HEK293 (cell line): Measurements from ENCODE around the gene DBF4.
"Not testable (repeated sequence)": the region's sequence is repeated elsewhere in the genome, so short reads cannot be mapped to it uniquely, and the experiment has no call there.

Source experiments
- CTCF ChIA-PET: fragments of 350-600 bp; formaldehyde crosslinking; extraction: SDS; loops from one replicate; lab custom pipeline; 2021; ENCODE audit warnings: antibody characterized with exemption; lab: Yijun Ruan, JAX
- POLR2A ChIA-PET: fragments of 300-600 bp; formaldehyde crosslinking; extraction: SDS; loops from one replicate; lab custom pipeline; 2020; ENCODE audit warnings: antibody characterized with exemption, inconsistent platforms; lab: Yijun Ruan, JAX
- H3K27ac ChIP-seq: fragments of 200-500 bp; sonication (Bioruptor generic); 2 replicates; pipeline ENCODE4 v1.5.1; 2014; ENCODE audit warnings: low read depth, low read length, control low read depth, inconsistent platforms; ENCODE audit errors: extremely low read depth
- H3K36me3 ChIP-seq, 2 experiments: fragments of 200-500 bp in 1 of 2; sonication (Bioruptor generic) in 1 of 2; 1 replicate in 1 of 2; 2 replicates in 1 of 2; pipeline ENCODE4 v1.5.1; 2014 to 2017; ENCODE audit warnings: inconsistent platforms in 2 of 2, low read length in 2 of 2; ENCODE audit not compliant: control insufficient read depth in 2 of 2, insufficient read depth in 1 of 2
- H3K4me1 ChIP-seq: fragments of 200-500 bp; sonication (Bioruptor generic); 2 replicates; pipeline ENCODE4 v1.5.1; 2014; ENCODE audit warnings: mild to moderate bottlenecking, low read length, inconsistent platforms; ENCODE audit not compliant: control insufficient read depth, insufficient read depth
- H3K4me3 ChIP-seq: 2 replicates; pipeline ENCODE4 v1.5.1; 2011; ENCODE audit warnings: low read depth, mild to moderate bottlenecking, control low read depth, low read length, moderate library complexity
- H3K9me3 ChIP-seq: fragments of 200-500 bp; sonication (Bioruptor generic); 2 replicates; pipeline ENCODE4 v1.5.1; 2014; ENCODE audit warnings: low read depth, low read length, inconsistent platforms; ENCODE audit not compliant: control insufficient read depth, insufficient read depth
- ATF2 ChIP-seq: fragments of 450-650 bp; formaldehyde crosslinking; IDR thresholded peaks from 2 replicates; pipeline ENCODE4 v1.5.1; 2016; ENCODE audit warnings: missing biosample characterization, missing genetic modification characterization, low read depth
- FEZF1 ChIP-seq: fragments of 450-650 bp; formaldehyde crosslinking; IDR thresholded peaks from 2 replicates; pipeline ENCODE4 v1.5.1; 2016; ENCODE audit warnings: missing biosample characterization, missing genetic modification characterization
- KLF17 ChIP-seq: fragments of 450-650 bp; formaldehyde crosslinking; IDR thresholded peaks from 2 replicates; pipeline ENCODE4 v1.5.1; 2016; ENCODE audit warnings: missing biosample characterization, missing genetic modification characterization
- OVOL3 ChIP-seq: fragments of 450-650 bp; formaldehyde crosslinking; IDR thresholded peaks from 2 replicates; pipeline ENCODE4 v1.5.1; 2016; ENCODE audit warnings: missing biosample characterization, missing genetic modification characterization
- PATZ1 ChIP-seq: fragments of 450-650 bp; formaldehyde crosslinking; IDR thresholded peaks from 2 replicates; pipeline ENCODE4 v1.5.1; 2016; ENCODE audit warnings: missing biosample characterization, missing genetic modification characterization
- ZBTB20 ChIP-seq: fragments of 450-650 bp; formaldehyde crosslinking; IDR thresholded peaks from 2 replicates; pipeline ENCODE4 v1.5.1; 2016; ENCODE audit warnings: missing biosample characterization, missing genetic modification characterization
- ZBTB48 ChIP-seq: fragments of 450-650 bp; formaldehyde crosslinking; IDR thresholded peaks from 2 replicates; pipeline ENCODE4 v1.5.1; 2016; ENCODE audit warnings: missing biosample characterization, missing genetic modification characterization
- ZNF133 ChIP-seq: fragments of 450-650 bp; formaldehyde crosslinking; IDR thresholded peaks from 2 replicates; pipeline ENCODE4 v1.5.1; 2016; ENCODE audit warnings: missing biosample characterization, missing genetic modification characterization
- ZNF157 ChIP-seq: fragments of 450-650 bp; formaldehyde crosslinking; IDR thresholded peaks from 2 replicates; pipeline ENCODE4 v1.5.1; 2016; ENCODE audit warnings: missing biosample characterization, missing genetic modification characterization
- ZNF223 ChIP-seq: fragments of 450-650 bp; formaldehyde crosslinking; IDR thresholded peaks from 2 replicates; pipeline ENCODE4 v1.5.1; 2016; ENCODE audit warnings: missing biosample characterization, missing genetic modification characterization
- ZNF280C ChIP-seq: fragments of 450-650 bp; formaldehyde crosslinking; IDR thresholded peaks from 2 replicates; pipeline ENCODE4 v1.5.1; 2016; ENCODE audit warnings: missing biosample characterization, missing genetic modification characterization
- ZNF335 ChIP-seq: fragments of 450-650 bp; formaldehyde crosslinking; conservative IDR thresholded peaks from 2 replicates; pipeline ENCODE4 v1.5.1; 2016; ENCODE audit warnings: missing biosample characterization, missing genetic modification characterization
- ZNF366 ChIP-seq: fragments of 450-650 bp; formaldehyde crosslinking; conservative IDR thresholded peaks from 2 replicates; pipeline ENCODE4 v1.5.1; 2016; ENCODE audit warnings: missing biosample characterization, missing genetic modification characterization
- ZNF416 ChIP-seq: fragments of 450-650 bp; formaldehyde crosslinking; IDR thresholded peaks from 2 replicates; pipeline ENCODE4 v1.5.1; 2016; ENCODE audit warnings: missing biosample characterization, missing genetic modification characterization
- ZNF426 ChIP-seq: fragments of 450-650 bp; formaldehyde crosslinking; IDR thresholded peaks from 2 replicates; pipeline ENCODE4 v1.5.1; 2017; ENCODE audit warnings: missing biosample characterization, missing genetic modification characterization, mild to moderate bottlenecking, inconsistent platforms, moderate library complexity
- ZNF501 ChIP-seq: fragments of 450-650 bp; formaldehyde crosslinking; IDR thresholded peaks from 2 replicates; pipeline ENCODE4 v1.5.1; 2016; ENCODE audit warnings: missing biosample characterization, missing genetic modification characterization
- ZNF530 ChIP-seq: fragments of 450-650 bp; formaldehyde crosslinking; IDR thresholded peaks from 2 replicates; pipeline ENCODE4 v1.5.1; 2016; ENCODE audit warnings: low read depth, missing biosample characterization, missing genetic modification characterization
- ZNF600 ChIP-seq: fragments of 450-650 bp; formaldehyde crosslinking; IDR thresholded peaks from 2 replicates; pipeline ENCODE4 v1.5.1; 2016; ENCODE audit warnings: missing biosample characterization, missing genetic modification characterization
- ZNF658 ChIP-seq: fragments of 450-650 bp; formaldehyde crosslinking; IDR thresholded peaks from 2 replicates; pipeline ENCODE4; 2016; ENCODE audit warnings: missing biosample characterization, missing genetic modification characterization
- ZNF707 ChIP-seq: fragments of 450-650 bp; formaldehyde crosslinking; IDR thresholded peaks from 2 replicates; pipeline ENCODE4 v1.5.1; 2016; ENCODE audit warnings: missing biosample characterization, missing genetic modification characterization
- ZSCAN18 ChIP-seq: fragments of 450-650 bp; formaldehyde crosslinking; IDR thresholded peaks from 2 replicates; pipeline ENCODE4 v1.5.1; 2016; ENCODE audit warnings: missing biosample characterization, missing genetic modification characterization

Gene DBF4

GRCh38 chr7:87920578-87920977 is 44.3 kb downstream of the DBF4 start:
- ChIA-PET CTCF (interaction anchor here (0.7 to 1.1 kb wide), 2 partner anchors 14 to 420 kb away, joined by 3 read pairs; no protein-coding TSS in a partner anchor), POLR2A (interaction anchor here (1.0 kb wide), 1 partner anchor 14 kb away, joined by 7 read pairs; no protein-coding TSS in a partner anchor)
- H3K4me3 ChIP-seq: no peak overlapping the region
- no peaks in the 10 kb centered on the region for H3K9me3 ChIP-seq
- TF ChIP-seq OVOL3 (tag by site-specific recombination) (no peak), ZNF501 (tag by site-specific recombination) (no peak), ZNF530 (tag by site-specific recombination) (no peak), KLF17 (tag by site-specific recombination) (no peak), ZNF133 (tag by site-specific recombination) (no peak), ZSCAN18 (tag by site-specific recombination) (no peak)
- no peaks in the 10 kb centered on the region for H3K36me3 ChIP-seq
- H3K4me1 ChIP-seq: no peaks in the 10 kb centered on the region
- no peak overlapping the region for H3K27ac ChIP-seq

GRCh38 chr7:87922759-87923395 is 46.6 kb downstream of the DBF4 start:
- H3K4me1 ChIP-seq, H3K4me3 ChIP-seq, H3K27ac ChIP-seq, CTCF ChIA-PET, H3K36me3 ChIP-seq, H3K9me3 ChIP-seq: not testable (repeated sequence)
- POLR2A ChIA-PET: interaction anchor here (1.1 kb wide), 1 partner anchor 11 kb away, joined by 3 read pairs; the partner anchor contains the start of gene ADAM22

GRCh38 chr7:87926581-87927461 is 50.5 kb downstream of the DBF4 start:
- CTCF ChIA-PET: interaction anchor here (0.8 kb wide), 1 partner anchor 39 kb away, joined by 4 read pairs; no protein-coding TSS in a partner anchor
- POLR2A ChIA-PET: no interaction called here
- Histone ChIP-seq H3K4me1 (peaks cover 4% of the 10 kb centered on the region; the same call in 1 of the 2 replicates), H3K4me3 (no peak overlapping the region), H3K27ac (no peak overlapping the region), H3K36me3 (no peaks in the 10 kb centered on the region), H3K9me3 (no peaks in the 10 kb centered on the region)
- TF ChIP-seq FEZF1 (tag by site-specific recombination) (peak; percentile 38; the same call in 1 of the 2 replicates), ZNF223 (tag by site-specific recombination) (no peak), ZNF658 (tag by site-specific recombination) (no peak), ZNF280C (tag by site-specific recombination) (no peak), ZNF366 (no peak), ZBTB20 (peak; percentile 81), ZNF335 (tag by site-specific recombination) (peak; percentile 32; the same call in 1 of the 2 replicates), ATF2 (no peak), ZNF416 (tag by site-specific recombination) (no peak), ZNF707 (tag by site-specific recombination) (no peak), ZBTB48 (peak; percentile 91), PATZ1 (tag by site-specific recombination) (0 out of 2 replicates have a peak, but pooled peaks have one; percentile 21), ZNF157 (tag by site-specific recombination) (no peak), ZNF600 (tag by site-specific recombination) (no peak), ZNF426 (no peak)
